ENCODE measurements around the gene C1QTNF12. TPM values are rescaled to one million over a fixed set of nuclear protein-coding genes. Genes with fewer than 3 reads are reported as not detected.
A peak's percentile ranks its signal among the peaks of the same experiment; 100 is the strongest.

The C1QTNF12 gene
- total and polyA plus RNA-seq, 2 of the 8 experiments (the other 6 are each of a cell fraction or from before 2014, with no cell fraction given): 2.1 to 3.7 TPM

- no peak overlapping the region for H2BK120ac ChIP-seq (replicated peaks; ENCODE audit: low read depth, low read length)
- no peak overlapping the region for H3K14ac ChIP-seq (ENCODE audit: insufficient read length)
- H2AFZ ChIP-seq (ENCODE audit: low read length): no peak overlapping the region
- no peak overlapping the region for H4K5ac ChIP-seq (ENCODE audit: insufficient read length, low read depth, low read length)
- H3K27me3 ChIP-seq (replicated peaks in 1 of 4; ENCODE audit: control insufficient read depth in 3 of 4, extremely low read depth in 1 of 4, insufficient read depth in 3 of 4, low read length in 3 of 4): no peaks in the 10 kb centered on the region; a peak in 2 of 7 replicates
- H3K36me3 ChIP-seq (ENCODE audit: control insufficient read depth in 2 of 4, insufficient read depth in 4 of 4, low read length in 3 of 4): no peaks in the 10 kb centered on the region
- ChIA-PET CTCF (ENCODE audit: partially characterized antibody) (interaction anchor here (0.8 to 1.4 kb wide), 7 partner anchors 8 to 116 kb away, joined by 3 to 5 read pairs (median 4); no protein-coding TSS in a partner anchor), POLR2A (ENCODE audit: partially characterized antibody) (interaction anchor here (0.6 to 1.6 kb wide), 5 partner anchors 8 to 116 kb away, joined by 3 to 8 read pairs (median 4); partner anchors contain the start of gene C1QTNF12)
- no peak overlapping the region for H3K9ac ChIP-seq (replicated peaks in 1 of 4; ENCODE audit: extremely low read depth in 1 of 4, low read depth in 3 of 4, low read length in 3 of 4)
- no peak for TF ChIP-seq TAF7 (optimal IDR thresholded peaks at IDR 0.05; ENCODE audit: borderline replicate concordance, low read depth, low read length)
- 0 out of 3 replicates have a peak, but pooled peaks of 1 of the 2 experiments have one; percentile 23 for TF ChIP-seq POLR2A (IDR thresholded peaks at IDR 0.05; ENCODE audit: control extremely low read depth in 1 of 2, low read depth in 2 of 2, low read length in 2 of 2)
- peaks cover 0 to 6% (median 2%) of the 10 kb centered on the region in 4 experiments; a peak in 2 of 7 replicates for H3K4me1 ChIP-seq (replicated peaks in 1 of 4; ENCODE audit: control insufficient read depth in 3 of 4, insufficient read depth in 4 of 4, low read length in 3 of 4)
- no peak overlapping the region for H4K8ac ChIP-seq (ENCODE audit: extremely low read depth, insufficient read depth, low read length)
- FAIRE-seq (no peak), DNase-seq (ENCODE audit: low read depth in 1 of 2, low spot score in 2 of 2) (no peak)
- no peak overlapping the region for H3K27ac ChIP-seq (ENCODE audit: low read depth, low read length)
- WGBS, 2 experiments (ENCODE audit: extremely low coverage in 1 of 2, insufficient coverage in 1 of 2, insufficient read length in 1 of 2, insufficient replicate concordance in 2 of 2, low coverage in 1 of 2, low lambda C conversion rate in 2 of 2, missing lambda C conversion rate in 1 of 2): 92% methylated on average over 19 of the region's 19 CpGs; no CpG with 5 or more reads in 1 of the 2 experiments
- H3K79me2 ChIP-seq (ENCODE audit: control insufficient read depth in 1 of 2, insufficient read depth in 2 of 2, low read length in 2 of 2): peaks cover 0 to 1% of the 10 kb centered on the region in 2 experiments; a peak in 1 of 4 replicates
- H2BK12ac ChIP-seq (ENCODE audit: low read depth, low read length): no peak overlapping the region
- no peak overlapping the region for H2BK20ac ChIP-seq (ENCODE audit: low read length)
- H3K23ac ChIP-seq (ENCODE audit: insufficient read length): no peak overlapping the region
- peaks cover 9% of the 10 kb centered on the region; the same call in 1 of the 2 replicates for H3K79me1 ChIP-seq (ENCODE audit: low read depth, low read length)
- H3K56ac ChIP-seq (replicated peaks; ENCODE audit: insufficient read length, low read depth, low read length): no peak overlapping the region
- peaks cover 2 to 14% of the 10 kb centered on the region in 2 experiments for H4K20me1 ChIP-seq (replicated peaks in 1 of 2; ENCODE audit: control insufficient read depth in 1 of 2, insufficient read depth in 2 of 2, low read length in 2 of 2)
- H2BK5ac ChIP-seq (ENCODE audit: low read depth, low read length): no peak overlapping the region
- H4K91ac ChIP-seq (replicated peaks; ENCODE audit: insufficient read length, low read length): no peak overlapping the region
- no peak overlapping the region for H3K4me3 ChIP-seq (ENCODE audit: extremely low read depth in 1 of 4, insufficient read depth in 2 of 4, low read depth in 3 of 4, low read length in 4 of 4)
- H2AK5ac ChIP-seq (ENCODE audit: low read depth, low read length): no peak overlapping the region
- H3K18ac ChIP-seq (ENCODE audit: extremely low read depth, low read length): no peak overlapping the region
- no peak overlapping the region for H2BK15ac ChIP-seq (ENCODE audit: low read length)
- no peak overlapping the region for H3K4me2 ChIP-seq (ENCODE audit: insufficient read depth in 1 of 2, low read depth in 2 of 2, low read length in 2 of 2)
- H3K23me2 ChIP-seq (ENCODE audit: low read depth, low read length): no peaks in the 10 kb centered on the region
- no peak overlapping the region for H3K4ac ChIP-seq (replicated peaks; ENCODE audit: insufficient read length, low read depth, low read length)
- no peaks in the 10 kb centered on the region for H3K9me3 ChIP-seq (ENCODE audit: insufficient read depth in 2 of 2, low read depth in 1 of 2, low read length in 1 of 2)
Measured at GRCh38 chr1:1238702-1239178, 7.8 kb downstream of the C1QTNF12 start.
